Effector memory CD4-positive, alpha-beta T cell (primary cell): ENCODE measurements around the gene NELL1.

Experiments used
- DNase-seq, 3 donors: peaks; one replicate each; pipeline ENCODE4 v3.0.0-alpha.2; 2020
- H3K27ac ChIP-seq: 2 replicates; pipeline ENCODE4 v1.7.0; 2013; ENCODE audit warnings: mild to moderate bottlenecking, low read length, moderate library complexity; ENCODE audit not compliant: insufficient read depth, poor library complexity, severe bottlenecking
- H3K27me3 ChIP-seq: replicated peaks from 2 replicates; pipeline ENCODE4 v1.7.0; 2013; ENCODE audit warnings: mild to moderate bottlenecking, low read length; ENCODE audit not compliant: insufficient read depth, control insufficient read depth, poor library complexity, severe bottlenecking
- H3K36me3 ChIP-seq: 2 replicates; pipeline ENCODE4 v1.7.0; 2013; ENCODE audit warnings: mild to moderate bottlenecking, low read length, moderate library complexity; ENCODE audit not compliant: control insufficient read depth, insufficient read depth
- H3K4me1 ChIP-seq: 2 replicates; pipeline ENCODE4 v1.7.0; 2013; ENCODE audit warnings: low read length, mild to moderate bottlenecking; ENCODE audit not compliant: control insufficient read depth, insufficient read depth, poor library complexity, severe bottlenecking
- H3K4me3 ChIP-seq: 2 replicates; pipeline ENCODE4 v1.7.0; 2013; ENCODE audit warnings: low read length, low read depth, mild to moderate bottlenecking; ENCODE audit not compliant: insufficient read depth, poor library complexity, severe bottlenecking
- H3K9me3 ChIP-seq: 2 replicates; pipeline ENCODE4 v1.7.0; 2013; ENCODE audit warnings: mild to moderate bottlenecking, low read length, moderate library complexity; ENCODE audit not compliant: control insufficient read depth

Gene NELL1

DNA sequence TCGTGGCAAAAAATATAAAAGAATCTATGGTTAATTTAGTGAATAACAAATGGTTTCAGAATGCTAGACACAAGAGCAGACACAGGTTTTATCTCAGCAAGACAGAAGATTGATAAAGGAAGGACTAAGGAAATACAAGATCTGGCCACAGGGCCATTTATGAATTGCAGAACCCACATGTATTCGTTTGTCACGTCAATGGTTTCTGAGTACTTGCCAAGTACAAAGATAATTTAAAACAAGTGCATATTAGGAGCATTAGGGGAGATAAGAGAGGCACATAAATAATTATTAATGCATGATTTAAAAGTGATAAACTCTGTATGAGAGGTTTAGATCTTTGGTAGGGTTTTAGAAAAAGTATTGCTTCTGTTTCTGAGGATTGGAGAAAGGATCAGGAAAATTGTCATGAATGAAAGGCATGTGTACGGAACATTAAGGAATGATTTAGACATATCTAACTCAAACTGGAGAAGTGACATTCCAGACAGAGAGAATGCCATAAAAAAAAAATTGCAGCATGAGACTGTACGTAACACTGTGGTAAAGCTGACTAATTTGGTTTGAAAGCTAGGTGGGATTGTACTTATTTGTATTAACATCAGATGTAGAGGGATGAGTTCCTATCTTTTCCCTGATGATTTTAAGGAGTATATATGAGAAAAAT lies 727.1 kb downstream of the NELL1 start:
- Histone ChIP-seq H3K27me3 (no peaks in the 10 kb centered on the region), H3K9me3 (no peaks in the 10 kb centered on the region), H3K36me3 (no peaks in the 10 kb centered on the region), H3K4me3 (no peak overlapping the region), H3K4me1 (no peaks in the 10 kb centered on the region), H3K27ac (no peak overlapping the region)
- no peak for DNase-seq

- H3K27ac ChIP-seq: no peak overlapping the region
- no peak for DNase-seq
- H3K27me3 ChIP-seq: no peaks in the 10 kb centered on the region
- no peaks in the 10 kb centered on the region for H3K9me3 ChIP-seq
- H3K36me3 ChIP-seq: no peaks in the 10 kb centered on the region
- H3K4me3 ChIP-seq: no peak overlapping the region
- H3K4me1 ChIP-seq: no peaks in the 10 kb centered on the region
These were observed 728.8 kb downstream of the NELL1 start for GRCh38 chr11:21398195-21398594.

GRCh38 chr11:21401496-21401895 lies 732.1 kb downstream of the NELL1 start:
- Histone ChIP-seq H3K4me3 (no peak overlapping the region), H3K4me1 (no peaks in the 10 kb centered on the region), H3K27me3 (no peaks in the 10 kb centered on the region), H3K36me3 (no peaks in the 10 kb centered on the region), H3K9me3 (no peaks in the 10 kb centered on the region), H3K27ac (no peak overlapping the region)
- DNase-seq: no peak

DNA sequence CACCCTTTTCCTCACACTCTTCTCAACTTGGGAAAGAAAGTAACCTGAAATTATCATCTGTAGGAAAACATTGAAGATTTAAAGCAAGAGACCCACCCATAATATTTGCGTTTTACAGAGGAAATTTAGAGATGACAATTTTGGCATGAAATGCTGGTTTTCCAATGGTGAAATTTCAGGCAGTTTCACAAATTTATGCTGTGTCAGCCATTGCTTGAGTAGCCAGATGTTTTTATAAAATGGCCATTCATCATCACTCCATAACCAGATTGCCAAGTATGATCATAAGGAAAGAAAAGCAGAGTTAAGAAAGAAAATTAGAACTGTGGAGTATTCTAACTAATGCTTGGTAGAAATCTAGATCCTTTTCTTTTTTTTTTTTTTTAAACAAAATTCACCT lies 732.9 kb downstream of the NELL1 start:
- no peak for DNase-seq
- no peaks in the 10 kb centered on the region for H3K4me1 ChIP-seq
- H3K36me3 ChIP-seq: no peaks in the 10 kb centered on the region
- H3K4me3 ChIP-seq: no peak overlapping the region
- no peaks in the 10 kb centered on the region for H3K9me3 ChIP-seq
- no peaks in the 10 kb centered on the region for H3K27me3 ChIP-seq
- H3K27ac ChIP-seq: no peak overlapping the region

DNA sequence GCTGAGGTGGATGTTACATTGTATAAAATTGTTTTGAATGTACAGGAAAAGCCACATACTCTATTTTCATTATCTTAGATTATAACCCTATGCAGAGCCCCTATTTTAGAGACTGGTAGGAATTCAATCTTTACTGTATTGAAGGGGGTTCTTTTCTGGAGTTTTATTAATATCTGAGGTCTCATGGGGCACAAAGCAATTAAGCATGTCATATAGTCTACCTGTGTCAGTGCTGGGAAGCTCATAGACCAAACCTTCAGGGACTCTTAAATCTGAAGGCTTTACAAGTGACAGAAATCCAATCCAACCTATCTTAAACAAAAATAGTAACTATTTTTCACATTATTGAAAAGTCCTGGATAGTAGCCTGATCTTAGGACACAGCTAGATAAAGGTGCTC lies 733.7 kb downstream of the NELL1 start:
- Histone ChIP-seq H3K27ac (no peak overlapping the region), H3K36me3 (no peaks in the 10 kb centered on the region), H3K4me1 (no peaks in the 10 kb centered on the region), H3K9me3 (no peaks in the 10 kb centered on the region), H3K27me3 (no peaks in the 10 kb centered on the region), H3K4me3 (no peak overlapping the region)
- DNase-seq: no peak

- no peaks in the 10 kb centered on the region for H3K4me1 ChIP-seq
- no peak for DNase-seq
- H3K27me3 ChIP-seq: no peaks in the 10 kb centered on the region
- H3K36me3 ChIP-seq: no peaks in the 10 kb centered on the region
- H3K27ac ChIP-seq: no peak overlapping the region
- no peak overlapping the region for H3K4me3 ChIP-seq
- no peaks in the 10 kb centered on the region for H3K9me3 ChIP-seq
These were observed 736.0 kb downstream of the NELL1 start for GRCh38 chr11:21405422-21405821.

- no peaks in the 10 kb centered on the region for H3K36me3 ChIP-seq
- no peak for DNase-seq
- no peak overlapping the region for H3K4me3 ChIP-seq
- no peaks in the 10 kb centered on the region for H3K4me1 ChIP-seq
- H3K9me3 ChIP-seq: no peaks in the 10 kb centered on the region
- no peaks in the 10 kb centered on the region for H3K27me3 ChIP-seq
- no peak overlapping the region for H3K27ac ChIP-seq
These were observed 741.1 kb downstream of the NELL1 start for GRCh38 chr11:21410513-21410912.

GRCh38 chr11:21411104-21411503 lies 741.7 kb downstream of the NELL1 start:
- H3K4me3 ChIP-seq: no peak overlapping the region
- H3K27me3 ChIP-seq: no peaks in the 10 kb centered on the region
- H3K9me3 ChIP-seq: no peaks in the 10 kb centered on the region
- H3K27ac ChIP-seq: no peak overlapping the region
- H3K4me1 ChIP-seq: no peaks in the 10 kb centered on the region
- no peak for DNase-seq
- no peaks in the 10 kb centered on the region for H3K36me3 ChIP-seq

- no peak for DNase-seq
- Histone ChIP-seq H3K36me3 (no peaks in the 10 kb centered on the region), H3K27me3 (no peaks in the 10 kb centered on the region), H3K4me1 (no peaks in the 10 kb centered on the region), H3K27ac (no peak overlapping the region), H3K4me3 (no peak overlapping the region), H3K9me3 (no peaks in the 10 kb centered on the region)
These were observed 742.2 kb downstream of the NELL1 start for GRCh38 chr11:21411597-21411996.

DNA sequence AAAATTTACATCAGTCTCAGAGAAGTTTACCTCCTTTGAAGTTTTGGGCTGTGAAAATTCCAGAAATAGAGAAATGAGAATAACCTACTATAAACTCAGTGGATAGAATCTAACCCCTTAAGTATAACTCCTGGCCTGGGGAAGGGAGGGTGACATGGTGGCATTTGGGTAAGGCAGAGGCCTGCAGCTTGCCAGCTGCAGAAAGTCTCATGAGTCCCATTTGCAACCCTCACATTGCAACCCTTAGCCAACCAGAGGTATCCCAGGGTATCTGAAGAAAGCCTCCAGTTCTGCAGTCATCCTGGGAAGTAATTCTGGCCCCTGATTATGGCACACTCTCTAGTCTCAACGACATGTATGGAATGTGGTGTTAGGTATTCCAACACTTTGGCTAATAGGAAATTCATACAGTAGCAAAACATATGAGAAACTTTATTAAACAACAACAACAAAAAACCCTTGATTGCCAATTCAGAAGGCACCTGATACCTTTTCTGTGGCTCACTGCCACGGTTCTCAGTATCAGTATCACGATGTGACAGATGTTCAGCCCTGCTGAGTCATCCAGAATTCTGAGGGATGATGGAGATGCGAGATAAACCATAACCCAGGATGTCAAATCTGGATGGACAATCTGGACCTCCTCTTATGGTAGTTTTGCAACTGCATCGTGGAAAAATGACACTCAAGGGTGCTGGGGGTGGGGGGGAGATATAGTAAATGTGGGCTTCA lies 743.4 kb downstream of the NELL1 start:
- no peak overlapping the region for H3K4me3 ChIP-seq
- no peak overlapping the region for H3K27ac ChIP-seq
- H3K9me3 ChIP-seq: no peaks in the 10 kb centered on the region
- no peaks in the 10 kb centered on the region for H3K27me3 ChIP-seq
- no peaks in the 10 kb centered on the region for H3K36me3 ChIP-seq
- no peaks in the 10 kb centered on the region for H3K4me1 ChIP-seq
- DNase-seq: no peak
